Measurements from ENCODE around the gene CSMD2.

Gene CSMD2

GRCh38 chr1:33696311-33696710 is 468.7 kb downstream of the CSMD2 start:
- Histone ChIP-seq H3K27me3 (peaks cover 6% of the 10 kb centered on the region), H3K4me3 (ENCODE audit: low read depth in 1 of 2, low read length in 1 of 2) (no peak overlapping the region), H3K36me3 (no peaks in the 10 kb centered on the region), H3K9me3 (no peaks in the 10 kb centered on the region), H3K4me1 (ENCODE audit: control insufficient read depth in 1 of 2, insufficient read depth in 1 of 2, low read depth in 1 of 2, low read length in 1 of 2) (no peaks in the 10 kb centered on the region), H3K27ac (no peak overlapping the region)
- no peak for TF ChIP-seq CTCF (IDR thresholded peaks at IDR 0.05)

GRCh38 chr1:33692206-33693188 is 472.5 kb downstream of the CSMD2 start:
- H3K9me3 ChIP-seq: no peaks in the 10 kb centered on the region
- no peak overlapping the region for H3K4me3 ChIP-seq (ENCODE audit: low read depth in 1 of 2, low read length in 1 of 2)
- H3K27ac ChIP-seq: no peak overlapping the region
- H3K27me3 ChIP-seq: no peaks in the 10 kb centered on the region
- TF ChIP-seq CTCF (IDR thresholded peaks at IDR 0.05): no peak
- no peaks in the 10 kb centered on the region for H3K4me1 ChIP-seq (ENCODE audit: control insufficient read depth in 1 of 2, insufficient read depth in 1 of 2, low read depth in 1 of 2, low read length in 1 of 2)
- no peaks in the 10 kb centered on the region for H3K36me3 ChIP-seq

GRCh38 chr1:33687000-33687399 is 478.0 kb downstream of the CSMD2 start:
- no peak overlapping the region for H3K4me3 ChIP-seq (ENCODE audit: low read depth in 1 of 2, low read length in 1 of 2)
- no peaks in the 10 kb centered on the region for H3K4me1 ChIP-seq (ENCODE audit: control insufficient read depth in 1 of 2, insufficient read depth in 1 of 2, low read depth in 1 of 2, low read length in 1 of 2)
- no peak for TF ChIP-seq CTCF (IDR thresholded peaks at IDR 0.05)
- peaks cover 37% of the 10 kb centered on the region for H3K27me3 ChIP-seq
- no peak overlapping the region for H3K27ac ChIP-seq
- no peaks in the 10 kb centered on the region for H3K9me3 ChIP-seq
- no peaks in the 10 kb centered on the region for H3K36me3 ChIP-seq

- peaks cover 37% of the 10 kb centered on the region for H3K27me3 ChIP-seq
Observed at GRCh38 chr1:33686551-33686950, 478.5 kb downstream of the CSMD2 start.

DNA sequence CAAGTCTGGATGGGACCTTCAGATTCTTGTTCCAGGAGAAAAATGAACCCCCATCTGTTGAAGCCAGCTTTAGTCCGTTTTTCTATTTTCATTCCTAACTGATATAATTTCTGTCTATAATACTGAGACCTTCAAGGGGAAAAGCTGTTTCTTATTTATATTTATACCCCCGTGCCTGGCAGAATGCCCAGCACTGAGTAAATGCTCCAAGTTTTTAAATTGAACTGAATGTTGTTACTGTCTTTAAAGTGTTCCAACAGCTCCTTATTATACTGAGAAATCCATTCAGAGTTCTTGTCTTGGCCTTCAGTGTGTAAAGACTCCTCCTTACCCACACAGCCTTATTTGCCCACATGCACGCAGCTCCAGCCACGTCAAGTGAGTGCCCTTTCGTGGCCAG is 479.8 kb downstream of the CSMD2 start:
- Histone ChIP-seq H3K9me3 (no peaks in the 10 kb centered on the region), H3K36me3 (no peaks in the 10 kb centered on the region), H3K27me3 (peaks cover 37% of the 10 kb centered on the region), H3K27ac (no peak overlapping the region), H3K4me3 (ENCODE audit: low read depth in 1 of 2, low read length in 1 of 2) (no peak overlapping the region), H3K4me1 (ENCODE audit: control insufficient read depth in 1 of 2, insufficient read depth in 1 of 2, low read depth in 1 of 2, low read length in 1 of 2) (no peaks in the 10 kb centered on the region)
- no peak for TF ChIP-seq CTCF (IDR thresholded peaks at IDR 0.05)

More at GRCh38 chr1:33686551-33686950, 478.5 kb downstream of the CSMD2 start:
- Histone ChIP-seq H3K36me3 (no peaks in the 10 kb centered on the region), H3K4me1 (ENCODE audit: control insufficient read depth in 1 of 2, insufficient read depth in 1 of 2, low read depth in 1 of 2, low read length in 1 of 2) (no peaks in the 10 kb centered on the region), H3K4me3 (ENCODE audit: low read depth in 1 of 2, low read length in 1 of 2) (no peak overlapping the region), H3K9me3 (no peaks in the 10 kb centered on the region), H3K27ac (no peak overlapping the region)
- TF ChIP-seq CTCF (IDR thresholded peaks at IDR 0.05): no peak

All from neutrophil (primary cell).